Loucy (cell line): ENCODE data around the gene BNIPL.

ENCODE experiments used
- H2AFZ ChIP-seq: fragments of 200-600 bp; sonication (generic); 2 replicates; pipeline ENCODE4 v1.6.0; 2016; ENCODE audit warnings: antibody characterized with exemption, mild to moderate bottlenecking, low read length, moderate library complexity
- H3F3A ChIP-seq: fragments of 200-600 bp; 2 replicates; pipeline ENCODE4 v1.6.0; 2016; ENCODE audit warnings: antibody characterized with exemption, low read depth, mild to moderate bottlenecking
- H3K27me3 ChIP-seq: fragments of 200-600 bp; sonication (generic); 2 replicates; pipeline ENCODE4 v1.6.1; 2014; ENCODE audit warnings: low read length, mild to moderate bottlenecking; ENCODE audit not compliant: insufficient read depth, poor library complexity, severe bottlenecking
- H3K36me3 ChIP-seq: fragments of 200-600 bp; sonication (generic); 2 replicates; pipeline ENCODE4 v1.6.1; 2016; ENCODE audit warnings: low read length; ENCODE audit not compliant: insufficient read depth
- H3K4me1 ChIP-seq: fragments of 200-600 bp; sonication (generic); 2 replicates; pipeline ENCODE4 v1.5.1; 2014; ENCODE audit warnings: low read length, mild to moderate bottlenecking; ENCODE audit not compliant: insufficient read depth, poor library complexity, severe bottlenecking
- H3K4me2 ChIP-seq: fragments of 200-600 bp; sonication (generic); 2 replicates; pipeline ENCODE4 v1.6.0; 2014; ENCODE audit warnings: antibody characterized with exemption, low read length, low read depth, mild to moderate bottlenecking; ENCODE audit not compliant: poor library complexity, severe bottlenecking
- H3K4me3 ChIP-seq: fragments of 200-600 bp; sonication (generic); 2 replicates; pipeline ENCODE4 v1.5.1; 2014; ENCODE audit warnings: low read length, mild to moderate bottlenecking, mixed read lengths; ENCODE audit not compliant: poor library complexity, severe bottlenecking
- H3K79me2 ChIP-seq: fragments of 200-600 bp; sonication (generic); 2 replicates; pipeline ENCODE4 v1.6.1; 2014; ENCODE audit warnings: low read length; ENCODE audit not compliant: insufficient read depth
- H3K9ac ChIP-seq: fragments of 200-600 bp; sonication (generic); 2 replicates; pipeline ENCODE4 v1.6.0; 2014; ENCODE audit warnings: mild to moderate bottlenecking, low read depth, low read length, moderate library complexity; ENCODE audit not compliant: poor library complexity, severe bottlenecking
- H3K9me2 ChIP-seq: fragments of 200-600 bp; sonication (generic); replicated peaks from 2 replicates; pipeline ENCODE4 v1.6.1; 2016; ENCODE audit warnings: low read depth, low read length, mixed read lengths
- H3K9me3 ChIP-seq: fragments of 200-600 bp; sonication (generic); 2 replicates; pipeline ENCODE4 v1.6.1; 2014; ENCODE audit warnings: mild to moderate bottlenecking, antibody characterized with exemption, low read length, low read depth; ENCODE audit not compliant: insufficient read depth
- H4K20me1 ChIP-seq: fragments of 200-600 bp; sonication (generic); 2 replicates; pipeline ENCODE4 v1.6.0; 2014; ENCODE audit warnings: antibody characterized with exemption, low read length, mild to moderate bottlenecking; ENCODE audit not compliant: insufficient read depth, poor library complexity, severe bottlenecking
- CTCF ChIP-seq: fragments of 200-600 bp; sonication (generic); conservative IDR thresholded peaks from 2 replicates; pipeline ENCODE4 v1.5.1; 2014; ENCODE audit warnings: mild to moderate bottlenecking, antibody characterized with exemption, low read length
- EZH2phosphoT487 ChIP-seq: fragments of 200-600 bp; IDR thresholded peaks from 2 replicates; pipeline ENCODE4 v1.6.1; 2018; ENCODE audit warnings: antibody characterized with exemption, mild to moderate bottlenecking, moderate library complexity, borderline replicate concordance

BNIPL gene

GRCh38 chr1:151036356-151036755 lies at the start of gene BNIPL:
Gene BNIPL (plus strand): TSS chr1:151036586. CDS start chr1:151036726, 140 bp downstream.
- Histone ChIP-seq H3K4me1 (no peaks in the 10 kb centered on the region), H3K9me2 (no peaks in the 10 kb centered on the region), H3K4me2 (no peak within 1 kb of the TSS), H3K79me2 (no peaks in the 10 kb centered on the region), H2AFZ (no peak within 1 kb of the TSS), H4K20me1 (no peaks in the 10 kb centered on the region), H3K9ac (no peak within 1 kb of the TSS), H3F3A (no peaks in the 10 kb centered on the region), H3K36me3 (peaks cover 21% of the 10 kb centered on the region; the same call in 1 of the 2 replicates), H3K9me3 (no peaks in the 10 kb centered on the region), H3K27me3 (no peaks in the 10 kb centered on the region), H3K4me3 (no peak within 1 kb of the TSS)
- TF ChIP-seq CTCF (no peak), EZH2phosphoT487 (no peak)

- H3F3A ChIP-seq = no peaks in the 10 kb centered on the region
- H3K79me2 ChIP-seq = no peaks in the 10 kb centered on the region
- no peaks in the 10 kb centered on the region for H3K9me3 ChIP-seq
- TF ChIP-seq CTCF = no peak
- TF ChIP-seq EZH2phosphoT487 = no peak
- no peaks in the 10 kb centered on the region for H4K20me1 ChIP-seq
- no peaks in the 10 kb centered on the region for H3K9me2 ChIP-seq
- no peak overlapping the region for H3K4me3 ChIP-seq
- H2AFZ ChIP-seq = no peak overlapping the region
- no peak overlapping the region for H3K4me2 ChIP-seq
- no peaks in the 10 kb centered on the region for H3K4me1 ChIP-seq
- H3K36me3 ChIP-seq = no peaks in the 10 kb centered on the region
- H3K9ac ChIP-seq = no peak overlapping the region
- no peaks in the 10 kb centered on the region for H3K27me3 ChIP-seq
Measured at GRCh38 chr1:150987924-150988323, 48.5 kb upstream of the BNIPL start.

GRCh38 chr1:150992626-150993025 lies 43.8 kb upstream of the BNIPL start:
- Histone ChIP-seq H3K4me2 (no peak overlapping the region), H3K36me3 (no peaks in the 10 kb centered on the region), H3K9ac (no peak overlapping the region), H2AFZ (no peak overlapping the region), H3K9me2 (no peaks in the 10 kb centered on the region), H3K9me3 (no peaks in the 10 kb centered on the region), H4K20me1 (no peaks in the 10 kb centered on the region), H3K4me3 (no peak overlapping the region), H3K4me1 (no peaks in the 10 kb centered on the region), H3K27me3 (no peaks in the 10 kb centered on the region), H3F3A (no peaks in the 10 kb centered on the region), H3K79me2 (no peaks in the 10 kb centered on the region)
- no peak for TF ChIP-seq CTCF
- TF ChIP-seq EZH2phosphoT487 = no peak
